ENCODE measurements around the gene CLPTM1L.
A peak's percentile ranks its signal among the peaks of the same experiment; 100 is the strongest.

Gene CLPTM1L

DNA sequence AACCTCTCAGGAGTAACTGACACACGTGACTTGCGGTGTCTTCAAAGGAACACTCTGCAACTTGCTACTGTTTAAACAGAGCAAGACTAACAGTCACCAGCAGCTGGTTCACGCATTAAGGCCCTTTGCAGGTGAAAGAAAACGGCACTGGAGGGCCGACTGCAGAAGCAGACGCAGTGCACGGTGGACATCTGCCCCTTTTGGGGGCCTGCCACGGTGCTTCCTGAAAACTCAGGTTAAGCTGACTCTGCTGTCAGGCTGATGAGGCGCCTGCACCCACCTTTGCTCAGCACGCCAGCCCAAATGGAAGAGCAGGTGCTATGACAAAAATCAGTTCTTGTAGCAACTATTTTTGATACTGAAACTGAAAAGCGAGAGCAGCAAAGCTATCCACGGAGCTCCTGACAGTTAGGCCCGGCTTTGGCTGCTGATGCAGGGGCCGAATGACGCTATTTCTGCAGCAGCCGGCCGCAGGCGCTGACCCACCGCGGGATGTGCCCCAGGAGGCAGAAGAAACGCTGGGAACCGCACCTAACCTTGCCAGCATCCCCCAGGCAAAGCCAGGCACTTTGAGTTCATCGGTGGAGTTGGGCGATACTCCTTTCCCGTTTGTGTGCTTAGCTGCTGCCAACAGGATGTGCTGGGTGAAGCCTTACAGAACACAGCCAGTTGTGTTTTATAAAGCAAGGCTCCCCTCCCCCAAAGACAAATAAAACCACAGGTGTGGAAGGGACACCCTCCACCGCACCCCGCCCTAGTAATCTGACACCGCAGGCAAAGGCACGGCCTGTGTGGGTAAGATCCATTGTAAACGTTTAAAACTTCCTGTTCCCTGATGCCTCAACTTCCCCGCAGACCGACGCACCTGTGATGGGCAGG lies 29.0 kb downstream of the CLPTM1L start (continued):
- TF ChIP-seq, protein P1, sequence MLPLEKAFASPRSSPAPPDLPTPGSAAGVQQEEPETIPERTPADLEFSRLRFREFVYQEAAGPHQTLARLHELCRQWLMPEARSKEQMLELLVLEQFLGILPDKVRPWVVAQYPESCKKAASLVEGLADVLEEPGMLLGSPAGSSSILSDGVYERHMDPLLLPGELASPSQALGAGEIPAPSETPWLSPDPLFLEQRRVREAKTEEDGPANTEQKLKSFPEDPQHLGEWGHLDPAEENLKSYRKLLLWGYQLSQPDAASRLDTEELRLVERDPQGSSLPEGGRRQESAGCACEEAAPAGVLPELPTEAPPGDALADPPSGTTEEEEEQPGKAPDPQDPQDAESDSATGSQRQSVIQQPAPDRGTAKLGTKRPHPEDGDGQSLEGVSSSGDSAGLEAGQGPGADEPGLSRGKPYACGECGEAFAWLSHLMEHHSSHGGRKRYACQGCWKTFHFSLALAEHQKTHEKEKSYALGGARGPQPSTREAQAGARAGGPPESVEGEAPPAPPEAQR (tag by site-specific recombination; IDR thresholded peaks at IDR 0.05) = no peak
- TF ChIP-seq WT1 (tag by site-specific recombination; IDR thresholded peaks at IDR 0.05) = peak; percentile 73
- TF ChIP-seq FEZF1 (tag by site-specific recombination; IDR thresholded peaks at IDR 0.05) = no peak
- no peak for TF ChIP-seq ZNF394 (tag by site-specific recombination; IDR thresholded peaks at IDR 0.05; ENCODE audit: borderline replicate concordance)
- TF ChIP-seq, protein P2, sequence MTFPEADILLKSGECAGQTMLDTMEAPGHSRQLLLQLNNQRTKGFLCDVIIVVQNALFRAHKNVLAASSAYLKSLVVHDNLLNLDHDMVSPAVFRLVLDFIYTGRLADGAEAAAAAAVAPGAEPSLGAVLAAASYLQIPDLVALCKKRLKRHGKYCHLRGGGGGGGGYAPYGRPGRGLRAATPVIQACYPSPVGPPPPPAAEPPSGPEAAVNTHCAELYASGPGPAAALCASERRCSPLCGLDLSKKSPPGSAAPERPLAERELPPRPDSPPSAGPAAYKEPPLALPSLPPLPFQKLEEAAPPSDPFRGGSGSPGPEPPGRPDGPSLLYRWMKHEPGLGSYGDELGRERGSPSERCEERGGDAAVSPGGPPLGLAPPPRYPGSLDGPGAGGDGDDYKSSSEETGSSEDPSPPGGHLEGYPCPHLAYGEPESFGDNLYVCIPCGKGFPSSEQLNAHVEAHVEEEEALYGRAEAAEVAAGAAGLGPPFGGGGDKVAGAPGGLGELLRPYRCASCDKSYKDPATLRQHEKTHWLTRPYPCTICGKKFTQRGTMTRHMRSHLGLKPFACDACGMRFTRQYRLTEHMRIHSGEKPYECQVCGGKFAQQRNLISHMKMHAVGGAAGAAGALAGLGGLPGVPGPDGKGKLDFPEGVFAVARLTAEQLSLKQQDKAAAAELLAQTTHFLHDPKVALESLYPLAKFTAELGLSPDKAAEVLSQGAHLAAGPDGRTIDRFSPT (tag by site-specific recombination; IDR thresholded peaks at IDR 0.05) = no peak
- TF ChIP-seq ZNF830 (tag by site-specific recombination; IDR thresholded peaks at IDR 0.05; ENCODE audit: low read depth) = no peak
- TF ChIP-seq ZBTB21 (tag by site-specific recombination; IDR thresholded peaks at IDR 0.05) = no peak
- no peak for TF ChIP-seq ZNF626 (tag by site-specific recombination; IDR thresholded peaks at IDR 0.05)
- TF ChIP-seq, protein P3, sequence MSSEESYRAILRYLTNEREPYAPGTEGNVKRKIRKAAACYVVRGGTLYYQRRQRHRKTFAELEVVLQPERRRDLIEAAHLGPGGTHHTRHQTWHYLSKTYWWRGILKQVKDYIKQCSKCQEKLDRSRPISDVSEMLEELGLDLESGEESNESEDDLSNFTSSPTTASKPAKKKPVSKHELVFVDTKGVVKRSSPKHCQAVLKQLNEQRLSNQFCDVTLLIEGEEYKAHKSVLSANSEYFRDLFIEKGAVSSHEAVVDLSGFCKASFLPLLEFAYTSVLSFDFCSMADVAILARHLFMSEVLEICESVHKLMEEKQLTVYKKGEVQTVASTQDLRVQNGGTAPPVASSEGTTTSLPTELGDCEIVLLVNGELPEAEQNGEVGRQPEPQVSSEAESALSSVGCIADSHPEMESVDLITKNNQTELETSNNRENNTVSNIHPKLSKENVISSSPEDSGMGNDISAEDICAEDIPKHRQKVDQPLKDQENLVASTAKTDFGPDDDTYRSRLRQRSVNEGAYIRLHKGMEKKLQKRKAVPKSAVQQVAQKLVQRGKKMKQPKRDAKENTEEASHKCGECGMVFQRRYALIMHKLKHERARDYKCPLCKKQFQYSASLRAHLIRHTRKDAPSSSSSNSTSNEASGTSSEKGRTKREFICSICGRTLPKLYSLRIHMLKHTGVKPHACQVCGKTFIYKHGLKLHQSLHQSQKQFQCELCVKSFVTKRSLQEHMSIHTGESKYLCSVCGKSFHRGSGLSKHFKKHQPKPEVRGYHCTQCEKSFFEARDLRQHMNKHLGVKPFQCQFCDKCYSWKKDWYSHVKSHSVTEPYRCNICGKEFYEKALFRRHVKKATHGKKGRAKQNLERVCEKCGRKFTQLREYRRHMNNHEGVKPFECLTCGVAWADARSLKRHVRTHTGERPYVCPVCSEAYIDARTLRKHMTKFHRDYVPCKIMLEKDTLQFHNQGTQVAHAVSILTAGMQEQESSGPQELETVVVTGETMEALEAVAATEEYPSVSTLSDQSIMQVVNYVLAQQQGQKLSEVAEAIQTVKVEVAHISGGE (tag by site-specific recombination; conservative IDR thresholded peaks at IDR 0.05; ENCODE audit: low read depth) = no peak
- no peak for TF ChIP-seq ZNF777 (tag by site-specific recombination; IDR thresholded peaks at IDR 0.05; ENCODE audit: borderline replicate concordance)
- no peak for TF ChIP-seq ZNF596 (tag by site-specific recombination; IDR thresholded peaks at IDR 0.05)
- TF ChIP-seq KLF8 (tag by site-specific recombination; IDR thresholded peaks at IDR 0.05) = no peak
- TF ChIP-seq, protein P4, sequence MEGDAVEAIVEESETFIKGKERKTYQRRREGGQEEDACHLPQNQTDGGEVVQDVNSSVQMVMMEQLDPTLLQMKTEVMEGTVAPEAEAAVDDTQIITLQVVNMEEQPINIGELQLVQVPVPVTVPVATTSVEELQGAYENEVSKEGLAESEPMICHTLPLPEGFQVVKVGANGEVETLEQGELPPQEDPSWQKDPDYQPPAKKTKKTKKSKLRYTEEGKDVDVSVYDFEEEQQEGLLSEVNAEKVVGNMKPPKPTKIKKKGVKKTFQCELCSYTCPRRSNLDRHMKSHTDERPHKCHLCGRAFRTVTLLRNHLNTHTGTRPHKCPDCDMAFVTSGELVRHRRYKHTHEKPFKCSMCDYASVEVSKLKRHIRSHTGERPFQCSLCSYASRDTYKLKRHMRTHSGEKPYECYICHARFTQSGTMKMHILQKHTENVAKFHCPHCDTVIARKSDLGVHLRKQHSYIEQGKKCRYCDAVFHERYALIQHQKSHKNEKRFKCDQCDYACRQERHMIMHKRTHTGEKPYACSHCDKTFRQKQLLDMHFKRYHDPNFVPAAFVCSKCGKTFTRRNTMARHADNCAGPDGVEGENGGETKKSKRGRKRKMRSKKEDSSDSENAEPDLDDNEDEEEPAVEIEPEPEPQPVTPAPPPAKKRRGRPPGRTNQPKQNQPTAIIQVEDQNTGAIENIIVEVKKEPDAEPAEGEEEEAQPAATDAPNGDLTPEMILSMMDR (tag by site-specific recombination; IDR thresholded peaks at IDR 0.05) = no peak
- TF ChIP-seq ZNF664 (tag by site-specific recombination; IDR thresholded peaks at IDR 0.05) = no peak
- TF ChIP-seq, protein P5, sequence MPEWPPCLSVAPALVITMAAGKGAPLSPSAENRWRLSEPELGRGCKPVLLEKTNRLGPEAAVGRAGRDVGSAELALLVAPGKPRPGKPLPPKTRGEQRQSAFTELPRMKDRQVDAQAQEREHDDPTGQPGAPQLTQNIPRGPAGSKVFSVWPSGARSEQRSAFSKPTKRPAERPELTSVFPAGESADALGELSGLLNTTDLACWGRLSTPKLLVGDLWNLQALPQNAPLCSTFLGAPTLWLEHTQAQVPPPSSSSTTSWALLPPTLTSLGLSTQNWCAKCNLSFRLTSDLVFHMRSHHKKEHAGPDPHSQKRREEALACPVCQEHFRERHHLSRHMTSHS (tag by site-specific recombination; IDR thresholded peaks at IDR 0.05) = no peak
- TF ChIP-seq, protein P6, sequence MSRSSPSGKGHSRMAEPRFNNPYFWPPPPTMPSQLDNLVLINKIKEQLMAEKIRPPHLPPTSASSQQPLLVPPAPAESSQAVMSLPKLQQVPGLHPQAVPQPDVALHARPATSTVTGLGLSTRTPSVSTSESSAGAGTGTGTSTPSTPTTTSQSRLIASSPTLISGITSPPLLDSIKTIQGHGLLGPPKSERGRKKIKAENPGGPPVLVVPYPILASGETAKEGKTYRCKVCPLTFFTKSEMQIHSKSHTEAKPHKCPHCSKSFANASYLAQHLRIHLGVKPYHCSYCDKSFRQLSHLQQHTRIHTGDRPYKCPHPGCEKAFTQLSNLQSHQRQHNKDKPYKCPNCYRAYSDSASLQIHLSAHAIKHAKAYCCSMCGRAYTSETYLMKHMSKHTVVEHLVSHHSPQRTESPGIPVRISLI (tag by site-specific recombination; IDR thresholded peaks at IDR 0.05) = no peak
- no peak for TF ChIP-seq ZNF510 (tag by site-specific recombination; IDR thresholded peaks at IDR 0.05; ENCODE audit: insufficient replicate concordance)
- no peak for TF ChIP-seq ZNF473 (tag by site-specific recombination; IDR thresholded peaks at IDR 0.05)
- no peak for TF ChIP-seq ZNF747 (tag by site-specific recombination; IDR thresholded peaks at IDR 0.05)
- TF ChIP-seq KLF1 (tag by site-specific recombination; IDR thresholded peaks at IDR 0.05) = peak; percentile 95
- TF ChIP-seq, protein P7, sequence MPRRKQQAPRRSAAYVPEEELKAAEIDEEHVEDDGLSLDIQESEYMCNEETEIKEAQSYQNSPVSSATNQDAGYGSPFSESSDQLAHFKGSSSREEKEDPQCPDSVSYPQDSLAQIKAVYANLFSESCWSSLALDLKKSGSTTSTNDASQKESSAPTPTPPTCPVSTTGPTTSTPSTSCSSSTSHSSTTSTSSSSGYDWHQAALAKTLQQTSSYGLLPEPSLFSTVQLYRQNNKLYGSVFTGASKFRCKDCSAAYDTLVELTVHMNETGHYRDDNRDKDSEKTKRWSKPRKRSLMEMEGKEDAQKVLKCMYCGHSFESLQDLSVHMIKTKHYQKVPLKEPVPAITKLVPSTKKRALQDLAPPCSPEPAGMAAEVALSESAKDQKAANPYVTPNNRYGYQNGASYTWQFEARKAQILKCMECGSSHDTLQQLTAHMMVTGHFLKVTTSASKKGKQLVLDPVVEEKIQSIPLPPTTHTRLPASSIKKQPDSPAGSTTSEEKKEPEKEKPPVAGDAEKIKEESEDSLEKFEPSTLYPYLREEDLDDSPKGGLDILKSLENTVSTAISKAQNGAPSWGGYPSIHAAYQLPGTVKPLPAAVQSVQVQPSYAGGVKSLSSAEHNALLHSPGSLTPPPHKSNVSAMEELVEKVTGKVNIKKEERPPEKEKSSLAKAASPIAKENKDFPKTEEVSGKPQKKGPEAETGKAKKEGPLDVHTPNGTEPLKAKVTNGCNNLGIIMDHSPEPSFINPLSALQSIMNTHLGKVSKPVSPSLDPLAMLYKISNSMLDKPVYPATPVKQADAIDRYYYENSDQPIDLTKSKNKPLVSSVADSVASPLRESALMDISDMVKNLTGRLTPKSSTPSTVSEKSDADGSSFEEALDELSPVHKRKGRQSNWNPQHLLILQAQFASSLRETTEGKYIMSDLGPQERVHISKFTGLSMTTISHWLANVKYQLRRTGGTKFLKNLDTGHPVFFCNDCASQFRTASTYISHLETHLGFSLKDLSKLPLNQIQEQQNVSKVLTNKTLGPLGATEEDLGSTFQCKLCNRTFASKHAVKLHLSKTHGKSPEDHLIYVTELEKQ (tag by site-specific recombination; IDR thresholded peaks at IDR 0.05; ENCODE audit: borderline replicate concordance) = no peak
- no peak for TF ChIP-seq ZNF292 (tag by site-specific recombination; IDR thresholded peaks at IDR 0.05; ENCODE audit: borderline replicate concordance, low read depth)
- no peak for TF ChIP-seq RBAK (tag by site-specific recombination; IDR thresholded peaks at IDR 0.05)
- no peak for TF ChIP-seq KLF10 (tag by site-specific recombination; IDR thresholded peaks at IDR 0.05)

All from HEK293 (cell line).